Hepatocyte (in vitro differentiated cells): ENCODE data around the gene KRT77.

ENCODE experiments used
- CTCF ChIP-seq: fragments of 200-600 bp; sonication (generic); IDR thresholded peaks from 2 replicates; pipeline ENCODE4 v1.5.1; 2016; ENCODE audit warnings: antibody characterized with exemption, mild to moderate bottlenecking; ENCODE audit not compliant: poor library complexity
- EZH2 ChIP-seq: fragments of 200-600 bp; sonication (generic); IDR thresholded peaks from 2 replicates; pipeline ENCODE4 v1.6.1; 2016; ENCODE audit warnings: antibody characterized with exemption, mild to moderate bottlenecking, borderline replicate concordance
- EZH2phosphoT487 ChIP-seq: fragments of 200-600 bp; sonication (generic); IDR thresholded peaks from one replicate; pipeline ENCODE4 v1.6.1; 2018; ENCODE audit warnings: antibody characterized with exemption, mild to moderate bottlenecking, low read depth, moderate library complexity; ENCODE audit not compliant: unreplicated experiment, severe bottlenecking

- TF ChIP-seq CTCF (no peak), EZH2phosphoT487 (no peak), EZH2 (no peak)
These were observed 4.0 kb downstream of the KRT77 start for GRCh38 chr12:52699373-52699772.
